Glutamatergic neuron (in vitro differentiated cells): ENCODE measurements around the gene PSMD9. TPM values are rescaled to one million over a fixed set of nuclear protein-coding genes. Genes with fewer than 3 reads are reported as not detected.
"Not testable (repeated sequence)": the region's sequence is repeated elsewhere in the genome, so short reads cannot be mapped to it uniquely, and the experiment has no call there.

Source experiments
- DNase-seq: peaks from one replicate; pipeline ENCODE4 v3.0.0; 2022
- H3K27ac Mint-ChIP-seq: one replicate; pipeline ENCODE4 v1.8.0; 2020; ENCODE audit warnings: mild to moderate bottlenecking, mixed read lengths, inconsistent platforms; ENCODE audit not compliant: unreplicated experiment
- H3K27me3 Mint-ChIP-seq: one replicate; pipeline ENCODE4 v1.8.0; 2020; ENCODE audit warnings: mild to moderate bottlenecking, moderate library complexity, mixed read lengths, inconsistent platforms; ENCODE audit not compliant: unreplicated experiment
- H3K36me3 Mint-ChIP-seq: one replicate; pipeline ENCODE4 v1.8.0; 2020; ENCODE audit warnings: mild to moderate bottlenecking, mixed read lengths, inconsistent platforms; ENCODE audit not compliant: unreplicated experiment
- H3K4me1 Mint-ChIP-seq: one replicate; pipeline ENCODE4 v1.8.0; 2020; ENCODE audit warnings: mild to moderate bottlenecking, low read depth, mixed read lengths, inconsistent platforms; ENCODE audit not compliant: unreplicated experiment
- H3K4me3 Mint-ChIP-seq: one replicate; pipeline ENCODE4 v1.8.0; 2020; ENCODE audit warnings: mild to moderate bottlenecking, mixed read lengths, inconsistent platforms; ENCODE audit not compliant: unreplicated experiment
- H3K9me3 Mint-ChIP-seq: one replicate; pipeline ENCODE4 v1.8.0; 2020; ENCODE audit warnings: mild to moderate bottlenecking, moderate library complexity, mixed read lengths, inconsistent platforms; ENCODE audit not compliant: unreplicated experiment
- CTCF ChIP-seq: fragments of 200-600 bp; sonication (generic); IDR thresholded peaks from one replicate; pipeline ENCODE4 v1.5.0; 2021; ENCODE audit not compliant: partially characterized antibody, unreplicated experiment
- total RNA-seq: library from RNA; stranded (reverse); fragmentation: NEBNext Ultra II Directional; extraction: Animal tissue kit (Norgen Biotek cat#: 25700); gene quantifications from one replicate; pipeline ENCODE4 v1.2.1, GENCODE V29; 2021; ENCODE audit not compliant: unreplicated experiment

Gene PSMD9
- total RNA-seq, 1 donor from 2014 or later, result 53.2 TPM

- Mint-ChIP-seq H3K27ac (no peak overlapping the region), H3K4me1 (no peaks in the 10 kb centered on the region), H3K36me3 (no peaks in the 10 kb centered on the region), H3K4me3 (no peak overlapping the region), H3K9me3 (peaks cover 2% of the 10 kb centered on the region), H3K27me3 (no peaks in the 10 kb centered on the region)
- no peak for TF ChIP-seq CTCF
- no peak for DNase-seq
Observed at GRCh38 chr12:121874071-121874470, 14.5 kb upstream of the PSMD9 start.

- Mint-ChIP-seq H3K27me3 (no peaks in the 10 kb centered on the region), H3K4me1 (no peaks in the 10 kb centered on the region), H3K36me3 (no peaks in the 10 kb centered on the region), H3K27ac (no peak overlapping the region), H3K4me3 (no peak overlapping the region), H3K9me3 (peaks cover 2% of the 10 kb centered on the region)
- TF ChIP-seq CTCF, result no peak
- DNase-seq, result no peak
Observed at GRCh38 chr12:121875582-121875981, 13.0 kb upstream of the PSMD9 start.

- not testable (repeated sequence) for H3K4me1 Mint-ChIP-seq, DNase-seq, H3K36me3 Mint-ChIP-seq, H3K4me3 Mint-ChIP-seq, H3K27ac Mint-ChIP-seq, H3K9me3 Mint-ChIP-seq, H3K27me3 Mint-ChIP-seq
Observed at GRCh38 chr12:121876080-121876447, 12.5 kb upstream of the PSMD9 start.

- no peak for TF ChIP-seq CTCF
- Mint-ChIP-seq H3K36me3 (no peaks in the 10 kb centered on the region), H3K4me3 (no peak overlapping the region), H3K9me3 (peaks cover under 1% of the 10 kb centered on the region), H3K4me1 (no peaks in the 10 kb centered on the region), H3K27me3 (peaks cover 5% of the 10 kb centered on the region), H3K27ac (no peak overlapping the region)
- no peak for DNase-seq
Observed at GRCh38 chr12:121883315-121883660, 5.3 kb upstream of the PSMD9 start.

- not testable (repeated sequence) for H3K27ac Mint-ChIP-seq, H3K36me3 Mint-ChIP-seq, DNase-seq, H3K9me3 Mint-ChIP-seq, H3K4me3 Mint-ChIP-seq, H3K4me1 Mint-ChIP-seq, H3K27me3 Mint-ChIP-seq
Observed at GRCh38 chr12:121885129-121885528, 3.5 kb upstream of the PSMD9 start.

- H3K4me1 Mint-ChIP-seq, result peaks cover 7% of the 10 kb centered on the region
- H3K27me3 Mint-ChIP-seq, result peaks cover 5% of the 10 kb centered on the region
- H3K4me3 Mint-ChIP-seq, result peak overlapping the region; percentile 99
- no peak for TF ChIP-seq CTCF
- H3K36me3 Mint-ChIP-seq, result no peaks in the 10 kb centered on the region
- peaks cover 3% of the 10 kb centered on the region for H3K9me3 Mint-ChIP-seq
- peak overlapping the region; percentile 97 for H3K27ac Mint-ChIP-seq
- DNase-seq, result no peak
Observed at GRCh38 chr12:121888083-121888477, 510 bp upstream of the PSMD9 start.
